LNCAP (cell line): ENCODE measurements around the gene SCMH1.

Source experiments
- CTCF ChIP-seq: fragments of 450-650 bp; IDR thresholded peaks from 2 replicates; pipeline ENCODE4 v1.5.1; 2017; ENCODE audit warnings: mild to moderate bottlenecking

SCMH1 gene

GRCh38 chr1:40985161-40985560 is 256.9 kb downstream of the SCMH1 start:
- no peak for TF ChIP-seq CTCF

GRCh38 chr1:40984531-40984930 is 257.6 kb downstream of the SCMH1 start:
- no peak for TF ChIP-seq CTCF

- TF ChIP-seq CTCF, result no peak
Observed at GRCh38 chr1:40984066-40984465, 258.0 kb downstream of the SCMH1 start.

- no peak for TF ChIP-seq CTCF
Observed at GRCh38 chr1:40983286-40983685, 258.8 kb downstream of the SCMH1 start.

- TF ChIP-seq CTCF, result no peak
Observed at GRCh38 chr1:40982721-40983120, 259.4 kb downstream of the SCMH1 start.

- no peak for TF ChIP-seq CTCF
Observed at GRCh38 chr1:40981691-40982448, 260.2 kb downstream of the SCMH1 start.

GRCh38 chr1:40980453-40981121 is 261.5 kb downstream of the SCMH1 start:
- no peak for TF ChIP-seq CTCF
